DND-41 (cell line): ENCODE data around the gene C2CD2.
A peak's percentile ranks its signal among the peaks of the same experiment; 100 is the strongest.

Experiments
- ATAC-seq: fragments of 200-7000 bp; cut with Tn5 transposase; 3 replicates; pipeline ENCODE4 v1.9.1; 2021; ENCODE audit warnings: low read depth; ENCODE audit not compliant: insufficient read depth
- DNase-seq: peaks from one replicate; pipeline ENCODE4 v3.0.0-alpha.2; 2020
- H2AFZ ChIP-seq: 2 replicates; pipeline ENCODE4 v1.6.0; 2012; ENCODE audit warnings: low read depth, low read length
- H3K27ac ChIP-seq: 2 replicates; pipeline ENCODE4 v1.5.1; 2012; ENCODE audit warnings: low read length, inconsistent platforms
- H3K27me3 ChIP-seq: fragments of 200-600 bp; sonication (generic); 2 replicates; pipeline ENCODE4 v1.6.0; 2012; ENCODE audit warnings: low read length, mild to moderate bottlenecking, inconsistent platforms; ENCODE audit not compliant: insufficient read depth, poor library complexity
- H3K36me3 ChIP-seq: 2 replicates; pipeline ENCODE4 v1.5.1; 2012; ENCODE audit warnings: low read length, inconsistent platforms; ENCODE audit not compliant: insufficient read depth
- H3K4me1 ChIP-seq: 2 replicates; pipeline ENCODE4 v1.5.1; 2012; ENCODE audit warnings: mild to moderate bottlenecking, low read length; ENCODE audit not compliant: insufficient read depth
- H3K4me2 ChIP-seq: 2 replicates; pipeline ENCODE4 v1.6.0; 2012; ENCODE audit warnings: mild to moderate bottlenecking, moderate library complexity, low read length, inconsistent platforms; ENCODE audit not compliant: insufficient read depth
- H3K4me3 ChIP-seq, 2 experiments: fragments of 200-600 bp in 1 of 2; shearing (Covaris generic) in 1 of 2; 2 replicates each; pipeline ENCODE4 v1.5.1; 2012 to 2016; ENCODE audit warnings: inconsistent platforms in 2 of 2, low read length in 2 of 2, mild to moderate bottlenecking in 2 of 2, low read depth in 1 of 2, moderate library complexity in 1 of 2
- H3K79me2 ChIP-seq: 2 replicates; pipeline ENCODE4 v1.6.0; 2012; ENCODE audit warnings: low read length, inconsistent platforms; ENCODE audit not compliant: insufficient read depth
- H3K9ac ChIP-seq: 2 replicates; pipeline ENCODE4 v1.6.0; 2012; ENCODE audit warnings: low read depth, mild to moderate bottlenecking, inconsistent platforms, low read length, moderate library complexity
- H3K9me3 ChIP-seq: 2 replicates; pipeline ENCODE4 v1.5.1; 2012; ENCODE audit warnings: low read length, moderate library complexity, mild to moderate bottlenecking, inconsistent platforms; ENCODE audit not compliant: insufficient read depth, severe bottlenecking
- H4K20me1 ChIP-seq: 2 replicates; pipeline ENCODE4 v1.6.0; 2012; ENCODE audit warnings: low read length; ENCODE audit not compliant: insufficient read depth
- CTCF ChIP-seq: IDR thresholded peaks from 2 replicates; pipeline ENCODE4 v1.5.1; 2012; ENCODE audit warnings: borderline replicate concordance, low read length, moderate library complexity, mild to moderate bottlenecking; ENCODE audit not compliant: poor library complexity, severe bottlenecking; ENCODE audit errors: extremely low read depth
- EZH2 ChIP-seq: IDR thresholded peaks from 3 replicates; pipeline ENCODE4 v1.6.1; 2012; ENCODE audit warnings: borderline replicate concordance, low read depth, mild to moderate bottlenecking, moderate library complexity, low read length, inconsistent platforms; ENCODE audit not compliant: severe bottlenecking

The C2CD2 gene

GRCh38 chr21:41876928-41877652 lies 76.7 kb downstream of the C2CD2 start:
- no peaks in the 10 kb centered on the region for H3K9me3 ChIP-seq
- H3K27ac ChIP-seq, result peak overlapping the region; percentile 49; the same call in 1 of the 2 replicates
- peaks cover 23% of the 10 kb centered on the region for H3K36me3 ChIP-seq
- peak overlapping the region; percentile 85 for H3K4me2 ChIP-seq
- H2AFZ ChIP-seq, result no peak overlapping the region
- peak overlapping the region; percentile 97 for H3K9ac ChIP-seq
- H3K4me3 ChIP-seq, result peak overlapping the region in 1 of 2 experiments; percentile 94; a peak in 1 of 4 replicates
- DNase-seq (no peak), ATAC-seq (no peak)
- peaks cover 34% of the 10 kb centered on the region for H3K4me1 ChIP-seq
- H3K27me3 ChIP-seq, result no peaks in the 10 kb centered on the region
- H4K20me1 ChIP-seq, result peaks cover 19% of the 10 kb centered on the region; the same call in 1 of the 2 replicates
- TF ChIP-seq CTCF (peak; percentile 32), EZH2 (no peak)
- peaks cover 70% of the 10 kb centered on the region for H3K79me2 ChIP-seq

- TF ChIP-seq EZH2 (no peak), CTCF (no peak)
- no peak overlapping the region for H3K9ac ChIP-seq
- no peak overlapping the region for H3K4me3 ChIP-seq
Measured at GRCh38 chr21:41876396-41876795, 77.4 kb downstream of the C2CD2 start.

GRCh38 chr21:41875086-41875485 lies 78.7 kb downstream of the C2CD2 start:
- H3K4me1 ChIP-seq, result peaks cover 26% of the 10 kb centered on the region
- H2AFZ ChIP-seq, result no peak overlapping the region
- no peak for DNase-seq
- H3K9ac ChIP-seq, result no peak overlapping the region
- peaks cover 86% of the 10 kb centered on the region for H3K79me2 ChIP-seq
- no peaks in the 10 kb centered on the region for H3K9me3 ChIP-seq
- ATAC-seq, result no peak
- H3K36me3 ChIP-seq, result peaks cover 26% of the 10 kb centered on the region
- H3K4me2 ChIP-seq, result no peak overlapping the region
- TF ChIP-seq CTCF (no peak), EZH2 (no peak)
- no peak overlapping the region for H3K27ac ChIP-seq
- no peaks in the 10 kb centered on the region for H3K27me3 ChIP-seq
- no peak overlapping the region for H3K4me3 ChIP-seq
- H4K20me1 ChIP-seq, result peaks cover 19% of the 10 kb centered on the region; the same call in 1 of the 2 replicates

More at GRCh38 chr21:41876396-41876795, 77.4 kb downstream of the C2CD2 start:
- Histone ChIP-seq H3K27me3 (no peaks in the 10 kb centered on the region), H2AFZ (no peak overlapping the region), H4K20me1 (peaks cover 19% of the 10 kb centered on the region; the same call in 1 of the 2 replicates), H3K9me3 (no peaks in the 10 kb centered on the region), H3K79me2 (peaks cover 77% of the 10 kb centered on the region), H3K4me1 (peaks cover 34% of the 10 kb centered on the region), H3K36me3 (peaks cover 25% of the 10 kb centered on the region), H3K27ac (no peak overlapping the region), H3K4me2 (peak overlapping the region; percentile 85)
- DNase-seq (no peak), ATAC-seq (no peak)
